Sigmoid colon (tissue), 4 donors: ENCODE measurements around the gene CD164L2.

Experiments used
- EP300 ChIP-seq, 4 donors: sonication (generic); formaldehyde crosslinking; IDR thresholded peaks; one replicate each; pipeline ENCODE4 v1.6.1; 2017; ENCODE audit warnings: antibody characterized with exemption in 4 of 4
- POLR2A ChIP-seq, 2 donors: fragments of 450-650 bp; IDR thresholded peaks; one replicate each; pipeline ENCODE4 v1.6.1; 2016; ENCODE audit warnings: antibody characterized with exemption in 2 of 2, mild to moderate bottlenecking in 2 of 2, moderate library complexity in 2 of 2
- POLR2AphosphoS5 ChIP-seq, 4 donors: sonication (generic); formaldehyde crosslinking; IDR thresholded peaks; one replicate each; pipeline ENCODE4 v1.6.1; 2017; ENCODE audit warnings: antibody characterized with exemption in 4 of 4
- TF ChIP-seq, protein P1 (sequence below), 4 experiments: fragments of 450-650 bp in 3 of 4; fragments of 200-600 bp in 1 of 4; IDR thresholded peaks; one replicate each; pipeline ENCODE4 v1.5.1; 2016 to 2019; ENCODE audit warnings: antibody characterized with exemption in 4 of 4, mild to moderate bottlenecking in 3 of 4, moderate library complexity in 2 of 4

DNA sequence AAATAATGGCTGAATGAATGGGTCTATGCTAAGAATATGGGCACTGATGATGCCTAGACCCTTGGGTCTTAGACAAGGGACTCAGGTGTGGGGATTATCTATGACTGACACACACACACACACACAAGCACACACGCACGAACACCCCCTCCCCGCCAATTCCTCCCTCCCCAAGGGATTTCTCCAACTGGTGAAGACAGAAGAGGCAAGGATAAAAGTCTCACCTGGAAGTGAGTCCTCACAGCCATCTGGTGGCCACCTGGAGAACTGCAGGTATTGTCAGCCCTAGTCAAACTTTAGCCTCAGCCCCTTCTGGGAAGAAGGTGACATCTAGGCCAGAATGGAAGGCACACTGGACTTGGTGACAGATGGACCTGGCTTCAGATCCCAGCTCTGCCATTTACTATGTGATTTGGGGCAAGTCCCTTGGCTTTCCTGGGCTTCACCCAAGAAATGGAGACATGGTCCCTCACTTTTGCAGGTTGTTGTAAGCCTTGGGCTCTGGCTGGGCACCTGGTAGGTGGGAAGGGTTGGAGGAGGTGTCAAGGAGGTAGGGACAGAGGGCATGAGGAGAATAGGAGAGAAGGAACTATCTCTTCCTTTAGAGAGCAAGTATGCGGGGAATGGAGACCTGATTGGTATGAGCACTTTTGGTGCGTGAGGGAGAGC, 5.3 kb upstream of the CD164L2 start:
- TF ChIP-seq POLR2AphosphoS5 (IDR thresholded peaks at IDR 0.05) (no peak), EP300 (IDR thresholded peaks at IDR 0.05) (no peak), POLR2A (IDR thresholded peaks at IDR 0.05) (no peak)
- TF ChIP-seq, protein P1, sequence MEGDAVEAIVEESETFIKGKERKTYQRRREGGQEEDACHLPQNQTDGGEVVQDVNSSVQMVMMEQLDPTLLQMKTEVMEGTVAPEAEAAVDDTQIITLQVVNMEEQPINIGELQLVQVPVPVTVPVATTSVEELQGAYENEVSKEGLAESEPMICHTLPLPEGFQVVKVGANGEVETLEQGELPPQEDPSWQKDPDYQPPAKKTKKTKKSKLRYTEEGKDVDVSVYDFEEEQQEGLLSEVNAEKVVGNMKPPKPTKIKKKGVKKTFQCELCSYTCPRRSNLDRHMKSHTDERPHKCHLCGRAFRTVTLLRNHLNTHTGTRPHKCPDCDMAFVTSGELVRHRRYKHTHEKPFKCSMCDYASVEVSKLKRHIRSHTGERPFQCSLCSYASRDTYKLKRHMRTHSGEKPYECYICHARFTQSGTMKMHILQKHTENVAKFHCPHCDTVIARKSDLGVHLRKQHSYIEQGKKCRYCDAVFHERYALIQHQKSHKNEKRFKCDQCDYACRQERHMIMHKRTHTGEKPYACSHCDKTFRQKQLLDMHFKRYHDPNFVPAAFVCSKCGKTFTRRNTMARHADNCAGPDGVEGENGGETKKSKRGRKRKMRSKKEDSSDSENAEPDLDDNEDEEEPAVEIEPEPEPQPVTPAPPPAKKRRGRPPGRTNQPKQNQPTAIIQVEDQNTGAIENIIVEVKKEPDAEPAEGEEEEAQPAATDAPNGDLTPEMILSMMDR (IDR thresholded peaks at IDR 0.05), result peak; percentile 83 to 91 (median 90)
